Left forelimb (tissue), 1 donor: ENCODE measurements around the gene HOXA5.

Source experiments
- DNase-seq: peaks from one replicate; pipeline ENCODE4 v3.0.0-alpha.2; 2018; ENCODE audit warnings: low spot score

HOXA5 gene

DNA sequence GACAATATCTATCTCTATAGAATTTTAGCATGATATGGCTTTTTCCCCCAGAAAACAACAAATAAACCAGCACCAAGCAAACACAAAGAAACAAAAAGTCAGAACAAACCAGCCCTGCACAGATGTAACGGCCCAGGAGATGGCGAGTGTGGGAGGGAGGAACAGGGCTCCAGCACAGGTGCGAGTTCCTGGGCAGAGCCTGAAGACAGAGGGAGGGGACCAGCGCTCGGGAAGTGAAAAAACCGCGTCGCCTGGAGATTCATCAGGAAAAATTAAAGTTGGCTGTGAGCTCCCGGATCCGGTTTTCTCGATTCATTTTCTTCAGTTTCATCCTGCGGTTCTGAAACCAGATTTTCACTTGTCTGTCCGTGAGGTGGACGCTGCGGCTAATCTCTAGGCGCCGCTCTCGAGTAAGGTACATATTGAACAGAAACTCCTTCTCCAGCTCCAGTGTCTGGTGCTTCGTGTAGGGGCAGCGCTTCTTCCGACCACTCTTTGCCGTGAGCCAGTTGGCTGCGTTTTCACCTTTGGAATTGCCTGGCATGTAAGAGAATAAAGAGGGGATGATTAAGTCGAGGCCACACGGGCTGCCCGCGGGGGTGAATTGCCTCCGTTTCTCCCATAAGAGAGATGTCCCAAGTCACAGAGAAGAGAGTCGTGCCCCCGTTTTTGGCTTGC, 28.3 kb upstream of the HOXA5 start:
- DNase-seq: peak; percentile 72

DNA sequence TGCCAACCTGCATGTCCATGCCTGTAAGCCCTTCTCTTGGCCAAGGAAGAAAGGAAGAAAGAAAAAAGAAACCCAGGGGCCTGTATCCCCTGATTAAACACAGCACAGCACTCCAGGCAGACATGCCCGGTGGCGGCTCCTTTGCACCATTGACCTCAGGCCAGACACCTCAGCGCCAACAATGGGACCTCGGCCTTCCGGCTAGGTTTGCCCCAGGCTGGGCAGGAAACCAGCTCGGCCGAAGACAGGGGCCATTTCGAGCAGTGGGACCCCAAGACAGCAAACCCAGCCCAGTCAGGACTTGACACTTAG, 27.8 kb upstream of the HOXA5 start:
- peak; percentile 70 for DNase-seq

DNA sequence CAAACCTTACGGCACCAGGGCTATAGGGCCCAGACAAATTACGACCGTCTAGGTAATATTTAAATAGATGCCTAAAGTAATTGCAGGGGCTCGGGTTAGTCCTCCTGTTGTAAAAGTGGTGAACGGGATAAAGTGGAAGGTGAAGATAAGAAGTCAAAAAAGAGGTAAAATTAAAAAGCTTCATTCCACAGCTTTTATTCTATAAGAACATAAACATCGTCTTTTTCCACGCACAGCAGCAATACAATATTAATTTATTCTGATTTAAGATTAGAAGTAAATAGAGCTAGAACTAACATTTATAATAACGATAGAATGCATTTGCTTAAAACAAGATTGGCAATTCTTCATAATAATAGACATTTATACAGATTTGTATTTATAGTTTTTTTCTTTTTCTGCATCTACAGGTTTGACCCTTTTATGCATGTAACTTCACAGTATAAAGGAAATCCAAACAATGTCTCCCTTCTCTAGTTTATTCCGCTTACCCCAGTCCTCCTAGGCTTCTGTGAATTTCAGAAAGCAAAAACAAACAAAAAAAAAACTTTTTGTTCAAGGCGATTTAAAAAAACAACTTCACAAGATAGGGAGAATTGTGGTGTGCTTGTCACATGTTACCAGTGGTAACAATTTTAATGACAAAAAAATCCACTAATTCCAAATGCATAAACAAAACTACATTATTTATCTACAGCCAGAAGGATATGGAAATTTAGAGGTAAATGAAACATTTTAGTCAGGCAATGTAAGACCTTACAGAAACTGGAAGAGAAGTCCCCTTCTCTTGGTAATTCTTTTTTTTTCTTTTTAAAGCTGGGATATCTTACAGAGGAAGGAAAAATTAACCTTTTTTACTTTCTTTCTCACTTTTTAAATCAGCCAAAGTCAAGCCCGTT, 27.2 kb upstream of the HOXA5 start:
- DNase-seq: no peak

DNA sequence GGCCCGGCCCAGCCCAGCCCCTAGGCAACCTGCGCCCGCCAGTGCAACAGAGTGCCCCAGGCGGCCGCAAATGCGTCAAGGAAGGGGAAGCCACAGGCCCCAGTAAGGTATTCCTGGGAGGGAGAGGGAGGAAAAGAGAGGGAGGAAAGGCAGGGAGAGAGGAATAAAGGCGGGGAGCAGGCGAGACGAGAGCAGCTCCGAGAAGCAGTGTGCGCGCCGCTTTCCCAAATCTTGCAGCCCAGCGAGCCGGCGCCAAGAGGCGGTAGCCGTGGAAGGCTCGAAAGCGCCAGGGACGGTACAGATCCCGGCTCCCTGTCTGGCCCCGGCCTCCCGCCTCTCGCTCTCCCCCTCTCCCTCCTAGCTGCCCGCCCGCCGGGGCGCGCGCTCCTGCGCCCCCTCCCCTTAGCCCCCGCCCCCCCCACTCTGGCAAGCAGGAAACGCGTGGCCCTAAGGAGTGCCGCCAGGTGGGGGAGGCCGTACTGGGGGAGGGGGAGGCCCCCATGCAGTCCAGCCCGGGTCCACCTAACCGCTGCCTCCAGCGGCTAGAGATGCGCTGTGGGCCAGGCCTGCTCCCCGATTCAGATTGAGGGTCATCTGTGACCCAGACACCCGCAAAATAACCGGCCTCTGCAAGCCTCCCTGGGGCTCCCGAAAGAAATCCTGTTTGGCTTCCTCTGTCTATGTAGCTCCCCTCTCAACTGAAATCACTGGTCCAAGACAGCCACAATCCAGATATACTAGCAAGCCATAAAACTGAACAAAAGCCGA, 26.4 kb upstream of the HOXA5 start:
- DNase-seq: peak; percentile 88

- peak; percentile 86 for DNase-seq
Measured at GRCh38 chr7:27168265-27168947, 24.9 kb upstream of the HOXA5 start.

DNA sequence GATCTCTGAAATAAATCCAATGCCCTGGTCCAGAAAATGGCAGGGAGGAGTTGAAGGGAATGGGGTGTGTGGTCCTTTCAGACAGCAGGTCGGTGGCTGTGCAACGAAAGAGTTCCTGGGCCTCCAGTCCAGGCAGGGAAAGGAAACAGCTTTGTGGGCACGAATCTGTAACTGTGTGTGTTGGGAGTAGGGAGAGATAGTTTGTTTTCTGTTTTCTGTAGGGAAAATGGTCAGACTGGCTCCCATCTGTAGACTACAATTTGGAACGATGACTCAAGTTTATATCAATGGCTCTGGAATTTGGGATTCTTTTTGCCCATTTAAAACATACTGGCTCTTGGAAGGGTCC, 24.4 kb upstream of the HOXA5 start:
- no peak for DNase-seq

- no peak for DNase-seq
Measured at GRCh38 chr7:27166531-27167505, 23.3 kb upstream of the HOXA5 start.

- no peak for DNase-seq
Measured at GRCh38 chr7:27165996-27166530, 22.6 kb upstream of the HOXA5 start.

DNA sequence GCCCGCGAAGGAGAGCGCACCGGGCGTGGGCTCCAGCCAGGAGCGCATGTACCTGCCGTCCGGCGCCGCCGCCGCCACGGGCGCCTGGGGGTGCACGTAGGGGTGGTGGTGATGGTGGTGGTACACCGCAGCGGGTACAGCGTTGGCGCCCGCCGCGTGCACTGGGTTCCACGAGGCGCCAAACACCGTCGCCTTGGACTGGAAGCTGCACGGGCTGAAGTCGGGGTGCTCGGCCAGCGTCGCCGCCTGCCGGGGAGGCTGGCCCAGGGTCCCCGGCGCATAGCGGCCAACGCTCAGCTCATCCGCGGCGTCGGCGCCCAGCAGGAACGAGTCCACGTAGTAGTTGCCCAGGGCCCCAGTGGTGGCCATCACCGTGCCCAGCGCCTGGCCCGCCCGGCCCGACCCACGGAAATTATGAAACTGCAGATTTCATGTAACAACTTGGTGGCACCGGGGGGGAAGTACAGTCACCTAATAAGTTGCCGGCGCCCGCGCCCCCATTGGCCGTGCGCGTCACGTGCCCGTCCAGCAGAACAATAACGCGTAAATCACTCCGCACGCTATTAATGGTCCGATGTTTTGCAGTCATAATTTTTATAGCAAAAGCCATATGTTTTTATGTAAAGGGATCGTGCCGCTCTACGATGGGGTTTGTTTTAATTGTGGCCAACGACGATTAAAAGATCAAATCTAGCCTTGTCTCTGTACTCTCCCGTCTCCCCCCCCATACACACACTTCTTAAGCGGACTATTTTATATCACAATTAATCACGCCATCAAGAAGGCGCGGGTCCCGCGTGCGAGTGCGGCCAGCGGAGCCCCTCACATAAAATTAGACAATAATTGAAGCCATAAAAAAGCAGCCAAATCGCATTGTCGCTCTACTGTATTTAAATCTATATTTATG, 21.9 kb upstream of the HOXA5 start, which contains the start of gene HOXA9:
Gene HOXA9 (minus strand): TSS at position 449 of the 907 bp plus-strand sequence. CDS start 80 bp downstream, at position 369.
- DNase-seq: peak; percentile 91

DNA sequence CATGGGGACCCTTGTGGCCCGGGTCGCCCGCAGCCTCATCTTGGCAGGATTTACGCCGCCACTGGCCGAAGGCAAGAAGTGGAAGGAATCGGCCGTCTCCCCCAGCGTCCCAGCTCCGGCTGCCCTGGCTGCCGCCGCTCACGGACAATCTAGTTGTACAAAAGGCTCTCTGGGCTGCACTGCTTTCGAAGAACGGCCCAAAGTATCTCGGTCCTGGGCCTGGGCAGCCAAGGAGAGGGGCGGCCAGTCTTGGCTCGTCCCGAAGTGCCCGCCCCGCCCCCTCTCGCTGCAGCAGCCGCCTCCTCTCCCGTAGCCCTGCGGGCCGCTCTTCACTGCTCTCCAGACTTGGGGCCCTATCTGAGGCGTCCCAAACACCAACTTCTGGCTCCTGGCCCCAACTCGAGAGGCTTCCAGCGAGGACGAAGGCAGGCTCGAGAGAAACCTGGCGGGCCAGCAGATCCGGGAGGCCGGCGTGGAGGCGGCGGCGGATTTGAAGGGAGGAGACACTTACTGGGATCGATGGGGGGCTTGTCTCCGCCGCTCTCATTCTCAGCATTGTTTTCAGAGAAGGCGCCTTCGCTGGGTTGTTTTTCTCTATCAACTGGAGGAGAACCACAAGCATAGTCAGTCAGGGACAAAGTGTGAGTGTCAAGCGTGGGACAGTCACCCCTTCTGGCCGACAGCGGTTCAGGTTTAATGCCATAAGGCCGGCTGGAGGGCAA, 21.0 kb upstream of the HOXA5 start:
- DNase-seq: no peak

DNA sequence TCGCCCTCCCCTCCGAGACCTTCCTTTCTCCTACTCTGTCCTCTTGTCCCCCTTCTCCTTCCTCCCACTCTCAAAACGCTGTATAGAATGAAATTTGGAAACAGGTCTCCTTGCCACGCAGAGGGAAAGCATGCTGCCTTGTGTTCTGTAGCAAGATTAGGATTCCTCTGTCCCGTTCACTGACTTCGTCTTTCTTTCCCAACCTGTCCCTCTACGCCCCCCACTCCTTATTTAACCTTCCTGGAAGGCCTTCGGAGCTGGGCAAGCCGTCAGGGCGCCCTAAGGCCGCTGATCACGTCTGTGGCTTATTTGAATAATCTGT, 20.5 kb upstream of the HOXA5 start:
- no peak for DNase-seq

DNA sequence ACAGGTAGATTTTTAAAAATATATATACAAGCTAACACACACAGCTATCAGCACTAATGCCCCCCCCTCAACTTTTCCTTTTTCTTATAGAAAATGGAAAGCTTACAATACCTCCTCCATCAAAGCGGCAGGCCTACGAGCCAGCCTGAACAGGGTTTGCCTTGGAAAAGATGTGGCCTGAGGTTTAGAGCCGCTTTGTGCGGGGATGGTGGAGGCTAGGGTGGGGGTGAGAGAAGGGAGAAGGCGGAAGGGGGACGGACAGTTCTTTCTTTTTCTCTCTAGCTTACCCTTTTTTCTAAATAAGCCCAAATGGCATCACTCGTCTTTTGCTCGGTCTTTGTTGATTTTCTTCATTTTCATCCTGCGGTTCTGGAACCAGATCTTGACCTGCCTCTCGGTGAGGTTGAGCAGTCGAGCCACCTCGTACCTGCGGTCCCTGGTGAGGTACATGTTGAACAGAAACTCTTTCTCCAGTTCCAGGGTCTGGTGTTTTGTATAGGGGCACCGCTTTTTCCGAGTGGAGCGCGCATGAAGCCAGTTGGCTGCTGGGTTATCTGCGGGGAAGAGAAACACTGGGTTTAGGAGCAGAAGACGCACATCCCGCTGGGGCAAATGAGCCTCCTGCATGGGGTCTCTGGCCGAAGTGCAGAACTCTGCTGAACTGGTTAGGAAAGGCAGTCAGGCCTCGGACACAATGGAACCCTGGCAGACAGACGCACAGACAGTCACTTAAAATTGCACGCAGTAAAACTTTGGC, 20.0 kb upstream of the HOXA5 start:
- no peak for DNase-seq

DNA sequence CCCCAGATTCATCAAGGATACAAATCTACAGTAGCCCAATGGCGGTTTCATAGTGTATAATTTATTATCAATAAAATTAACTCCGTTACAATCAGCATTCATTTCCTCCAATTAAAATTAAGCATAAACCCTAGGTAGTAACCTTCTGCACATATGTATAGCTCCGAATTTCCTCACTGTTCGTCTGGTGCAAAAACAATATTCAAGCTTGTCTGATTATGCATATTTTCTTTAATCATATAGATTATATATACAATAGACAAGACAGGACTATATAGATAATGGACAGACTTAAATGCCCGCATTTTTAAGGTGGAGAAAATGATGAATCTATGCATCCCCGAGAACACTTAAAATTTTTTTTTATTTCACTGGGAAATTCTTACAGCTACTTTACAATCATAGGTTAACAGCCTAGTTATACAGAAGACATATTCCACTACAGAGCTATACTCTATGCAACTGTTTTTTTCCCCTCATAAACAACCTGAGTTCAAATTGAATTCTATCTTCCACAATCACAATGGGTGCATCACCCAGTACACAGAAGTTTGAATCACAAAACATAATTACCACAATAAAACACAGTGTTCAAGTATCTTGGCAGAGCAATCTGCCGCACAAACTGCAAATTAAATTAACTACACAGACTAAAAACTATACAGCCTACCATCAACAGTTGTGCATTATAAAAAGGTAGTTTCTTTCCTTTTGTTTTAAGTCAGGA, 19.2 kb upstream of the HOXA5 start:
- no peak for DNase-seq

- DNase-seq: no peak
Measured at GRCh38 chr7:27161721-27162560, 18.5 kb upstream of the HOXA5 start.

DNA sequence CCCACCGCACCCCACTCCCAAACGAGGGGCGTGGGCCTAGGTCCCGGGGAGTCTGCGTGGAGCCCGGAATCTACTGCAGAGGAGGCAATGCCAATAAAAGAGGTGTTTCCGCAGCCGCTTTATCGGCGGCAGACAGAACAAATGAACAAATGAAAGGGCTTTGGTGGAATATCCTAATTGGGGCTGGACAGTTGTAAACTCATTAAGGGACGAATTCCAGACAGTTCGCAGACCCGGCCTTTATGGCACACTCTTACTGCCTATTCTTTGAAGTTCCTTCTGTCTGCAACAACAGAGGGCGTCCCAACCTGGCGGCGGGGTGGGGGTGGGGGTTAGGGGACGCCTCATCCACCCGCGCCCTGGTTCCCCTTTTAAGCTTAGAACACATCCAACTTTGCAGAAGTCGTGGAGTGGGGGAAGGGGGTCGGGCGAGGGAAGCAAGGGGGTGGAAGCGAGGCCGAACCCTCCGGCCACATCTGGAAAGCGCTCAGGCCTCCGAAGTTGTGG, 17.8 kb upstream of the HOXA5 start:
- peak; percentile 82 for DNase-seq

DNA sequence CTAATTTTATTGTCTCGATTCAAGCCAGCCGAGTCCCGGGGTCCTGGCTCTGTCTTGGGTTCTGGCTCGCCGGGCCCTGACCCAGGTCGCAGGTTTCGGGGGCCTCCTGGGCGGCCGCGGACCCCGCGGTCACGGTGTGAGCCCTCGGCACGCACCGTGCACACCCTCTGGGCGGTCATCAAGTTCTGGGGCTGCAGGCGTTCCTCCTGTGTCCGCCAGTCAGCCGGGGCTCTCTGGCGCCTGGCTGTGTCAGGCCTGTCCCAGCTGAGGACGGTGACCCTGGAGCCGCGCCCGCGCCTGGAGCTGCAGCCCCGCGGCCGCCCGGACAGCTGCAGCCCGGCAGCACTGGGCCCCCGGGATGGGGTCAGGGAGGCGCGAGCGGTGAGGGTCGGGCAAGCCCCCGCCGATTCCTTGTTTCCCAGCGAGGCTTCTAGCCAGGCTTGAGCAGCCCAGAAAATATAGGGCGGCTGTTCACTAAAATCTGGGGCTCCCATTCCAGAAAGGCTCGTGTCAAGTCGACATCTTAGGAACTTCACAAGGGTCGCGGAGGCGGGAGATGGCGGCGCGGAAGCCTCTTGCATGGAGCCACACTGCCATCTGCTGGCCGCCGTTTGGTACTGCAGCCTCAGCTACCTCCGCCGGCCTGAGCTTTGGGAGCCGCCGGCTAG, 17.2 kb upstream of the HOXA5 start:
- peak; percentile 94 for DNase-seq
